Neuronal stem cell (in vitro differentiated cells): ENCODE results near the gene SERHL2.

Experiments
- DNase-seq: peaks from one replicate; pipeline ENCODE4 v3.0.0-alpha.2; 2013; ENCODE audit warnings: low spot score
- H2AFZ ChIP-seq: one replicate; pipeline ENCODE4 v1.6.1; 2013; ENCODE audit warnings: mild to moderate bottlenecking, low read length, inconsistent platforms
- H2AK5ac ChIP-seq: 2 replicates; pipeline ENCODE4 v1.6.1; 2013; ENCODE audit warnings: low read depth, mild to moderate bottlenecking, inconsistent platforms, low read length, moderate library complexity, mixed read lengths
- H2BK120ac ChIP-seq: 2 replicates; pipeline ENCODE4 v1.6.1; 2013; ENCODE audit warnings: low read depth, mild to moderate bottlenecking, inconsistent platforms, low read length, moderate library complexity, mixed read lengths
- H2BK12ac ChIP-seq: one replicate; pipeline ENCODE4 v1.6.1; 2013; ENCODE audit warnings: low read length, inconsistent platforms
- H2BK15ac ChIP-seq: 2 replicates; pipeline ENCODE4 v1.6.1; 2013; ENCODE audit warnings: mild to moderate bottlenecking, low read length, inconsistent platforms, mixed read lengths
- H2BK5ac ChIP-seq: one replicate; pipeline ENCODE4 v1.6.1; 2013; ENCODE audit warnings: inconsistent platforms, mild to moderate bottlenecking, low read length, moderate library complexity
- H3K14ac ChIP-seq: one replicate; pipeline ENCODE4 v1.6.1; 2013; ENCODE audit warnings: low read length, inconsistent platforms
- H3K18ac ChIP-seq: 2 replicates; pipeline ENCODE4 v1.6.1; 2013; ENCODE audit warnings: low read length, inconsistent platforms
- H3K23ac ChIP-seq: 2 replicates; pipeline ENCODE4 v1.6.1; 2013; ENCODE audit warnings: low read depth, mild to moderate bottlenecking, mixed read lengths, low read length, inconsistent platforms; ENCODE audit not compliant: poor library complexity
- H3K27ac ChIP-seq: replicated peaks from 3 replicates; pipeline ENCODE4 v1.5.1; 2013; ENCODE audit warnings: low read length, inconsistent platforms
- H3K27me3 ChIP-seq, 3 experiments: 2 replicates each; pipeline ENCODE4 v1.6.1; 2013; ENCODE audit warnings: low read length in 3 of 3, mild to moderate bottlenecking in 2 of 3, inconsistent platforms in 1 of 3, low read depth in 1 of 3, mixed read lengths in 1 of 3, moderate library complexity in 1 of 3; ENCODE audit not compliant: control insufficient read depth in 3 of 3, insufficient read depth in 3 of 3
- H3K36me3 ChIP-seq, 2 donors: replicated peaks in 1 of 2; 2 replicates each; pipeline ENCODE4 v1.6.1; 2013; ENCODE audit warnings: low read length in 2 of 2; ENCODE audit not compliant: control insufficient read depth in 2 of 2, insufficient read depth in 2 of 2
- H3K4ac ChIP-seq: 2 replicates; pipeline ENCODE4 v1.6.1; 2013; ENCODE audit warnings: inconsistent platforms, mild to moderate bottlenecking, low read length, moderate library complexity
- H3K4me1 ChIP-seq, 2 donors: 1 replicate in 1 of 2; 2 replicates in 1 of 2; pipeline ENCODE4 v1.6.1; 2013; ENCODE audit warnings: low read length in 2 of 2, low read depth in 1 of 2; ENCODE audit not compliant: control insufficient read depth in 2 of 2, insufficient read depth in 1 of 2
- H3K4me2 ChIP-seq: one replicate; pipeline ENCODE4 v1.6.1; 2013; ENCODE audit warnings: mild to moderate bottlenecking, low read length, inconsistent platforms; ENCODE audit not compliant: insufficient read depth, poor library complexity, severe bottlenecking
- H3K4me3 ChIP-seq, 2 donors: 2 replicates each; pipeline ENCODE4 v1.5.1; 2013; ENCODE audit warnings: low read length in 2 of 2, mild to moderate bottlenecking in 2 of 2, inconsistent platforms in 1 of 2, moderate library complexity in 1 of 2
- H3K79me1 ChIP-seq: one replicate; pipeline ENCODE4 v1.6.1; 2013; ENCODE audit warnings: low read depth, mild to moderate bottlenecking, inconsistent platforms, low read length, moderate library complexity
- H3K9ac ChIP-seq: one replicate; pipeline ENCODE4 v1.6.1; 2013; ENCODE audit warnings: mild to moderate bottlenecking, low read depth, low read length, inconsistent platforms; ENCODE audit not compliant: poor library complexity
- H3K9me3 ChIP-seq, 2 donors: replicated peaks in 1 of 2; 2 replicates each; pipeline versions ENCODE3 to v1.6.1; 2013; ENCODE audit warnings: low read length in 2 of 2, mild to moderate bottlenecking in 2 of 2, inconsistent platforms in 1 of 2, low read depth in 1 of 2, mixed read lengths in 1 of 2, moderate library complexity in 1 of 2; ENCODE audit not compliant: control insufficient read depth in 2 of 2, insufficient read depth in 1 of 2
- H4K8ac ChIP-seq: one replicate; pipeline ENCODE4 v1.6.1; 2013; ENCODE audit warnings: low read depth, mild to moderate bottlenecking, inconsistent platforms, low read length, moderate library complexity
- H4K91ac ChIP-seq: one replicate; pipeline ENCODE4 v1.6.1; 2013; ENCODE audit warnings: low read length, low read depth, mild to moderate bottlenecking, inconsistent platforms; ENCODE audit not compliant: poor library complexity
- WGBS, 2 donors: extraction: QIAGEN DNeasy Blood & Tissue Kit; methylation state at CpG; one replicate each; pipeline ENCODE4 v1.1.7; 2013; ENCODE audit warnings: missing lambda C conversion rate in 2 of 2, mixed read lengths in 1 of 2; ENCODE audit not compliant: insufficient read length in 2 of 2, insufficient replicate concordance in 1 of 2; ENCODE audit errors: extremely low coverage in 2 of 2; 5-methylcytosine and 5-hydroxymethylcytosine counted together

Gene SERHL2

DNA sequence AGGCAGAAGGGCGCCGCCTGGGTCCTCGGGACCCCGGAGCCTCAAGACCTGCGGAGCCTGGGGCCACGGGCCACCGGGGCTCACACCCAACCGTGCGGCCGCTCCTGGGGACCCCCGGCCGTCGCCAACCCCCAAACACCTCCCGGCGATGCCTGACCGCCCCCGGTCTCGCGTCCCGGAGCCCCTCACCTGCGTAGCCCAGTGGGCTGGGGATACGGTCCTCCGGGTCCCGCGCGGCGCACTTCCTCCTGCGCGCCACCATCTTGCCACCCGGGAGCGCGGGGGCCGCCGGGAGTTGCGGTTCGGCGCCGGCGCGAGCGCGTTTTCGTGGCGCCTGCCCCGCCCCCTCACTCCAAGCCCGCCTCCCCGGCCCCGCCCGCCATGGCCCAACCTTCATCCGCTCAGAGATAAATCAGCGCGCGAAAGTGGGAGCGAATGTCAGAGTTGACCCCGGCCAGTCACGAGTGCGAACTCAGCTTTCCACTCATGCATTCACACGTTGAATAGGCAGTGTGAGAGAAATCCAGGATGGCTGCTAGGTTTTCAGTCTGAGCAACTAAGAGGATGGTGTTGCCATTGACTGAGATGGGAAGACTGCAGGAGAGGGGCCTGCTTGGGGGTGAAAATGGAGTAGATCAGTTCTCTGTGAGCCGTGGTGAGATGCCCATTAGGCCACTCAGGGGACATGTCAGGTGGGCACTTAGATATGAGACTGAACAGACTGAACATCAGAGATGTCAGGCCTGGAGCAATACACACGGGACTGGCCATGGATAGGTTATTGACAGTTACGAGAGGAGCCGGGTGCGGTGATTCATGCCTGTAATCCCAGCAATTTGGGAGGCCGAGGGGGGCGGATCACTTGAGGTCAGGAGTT, 34.0 kb upstream of the SERHL2 start, which contains the start of gene RRP7A:
TSS of gene RRP7A (minus strand) at position 272 of the 877 bp plus-strand sequence. CDS start at position 262, 10 bp downstream.
- H4K91ac ChIP-seq, result no peak within 1 kb of the TSS
- H3K9me3 ChIP-seq, result peaks cover 0 to 4% of the 10 kb centered on the region in 2 donors
- peak within 1 kb of the TSS; percentile 86 to 99 for H3K4me3 ChIP-seq
- peak; percentile 52 for DNase-seq
- H2AFZ ChIP-seq, result peak within 1 kb of the TSS; percentile 95
- H2BK120ac ChIP-seq, result no peak within 1 kb of the TSS
- no peak within 1 kb of the TSS for H2BK12ac ChIP-seq
- peak within 1 kb of the TSS; percentile 84 for H3K9ac ChIP-seq
- no peak within 1 kb of the TSS for H4K8ac ChIP-seq
- H3K27me3 ChIP-seq, result no peaks in the 10 kb centered on the region
- peak within 1 kb of the TSS; percentile 55 for H3K23ac ChIP-seq
- no peak within 1 kb of the TSS for H3K4ac ChIP-seq
- no peak within 1 kb of the TSS for H2BK15ac ChIP-seq
- H3K4me2 ChIP-seq, result peak within 1 kb of the TSS; percentile 62
- no peak within 1 kb of the TSS for H2AK5ac ChIP-seq
- peaks cover 5 to 27% of the 10 kb centered on the region in 2 donors for H3K36me3 ChIP-seq
- H3K18ac ChIP-seq, result peak within 1 kb of the TSS; percentile 71
- peaks cover 7% of the 10 kb centered on the region for H3K79me1 ChIP-seq
- H2BK5ac ChIP-seq, result no peak within 1 kb of the TSS
- no peak within 1 kb of the TSS for H3K27ac ChIP-seq
- peaks cover 5 to 6% of the 10 kb centered on the region in 2 donors for H3K4me1 ChIP-seq
- WGBS, 2 donors, result no CpG with 5 or more reads among the region's 65 CpGs
- no peak within 1 kb of the TSS for H3K14ac ChIP-seq

DNA sequence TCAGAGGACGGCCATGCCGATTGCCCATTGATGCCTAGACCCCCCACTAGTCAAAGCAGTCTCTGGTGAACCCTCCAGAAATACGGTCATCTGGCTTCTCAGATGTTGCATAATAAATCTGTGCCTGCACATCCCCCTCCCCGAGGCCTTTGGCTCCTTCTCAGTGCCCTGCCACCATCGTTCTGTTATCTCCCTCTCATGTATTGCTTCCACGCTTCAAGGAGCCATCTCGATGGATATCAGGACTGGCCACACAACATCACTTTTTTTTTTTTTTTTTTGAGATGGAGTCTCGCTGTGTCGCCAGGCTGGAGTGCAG, 32.6 kb upstream of the SERHL2 start:
- Histone ChIP-seq H2AK5ac (peak overlapping the region; percentile 52), H3K27ac (no peak overlapping the region), H3K4me2 (no peak overlapping the region), H3K27me3 (no peaks in the 10 kb centered on the region), H4K8ac (no peak overlapping the region), H2BK15ac (peak overlapping the region; percentile 49), H3K14ac (no peak overlapping the region), H3K79me1 (peaks cover 3% of the 10 kb centered on the region), H3K36me3 (peaks cover 0 to 16% of the 10 kb centered on the region in 2 donors), H2AFZ (peak overlapping the region; percentile 62), H3K9me3 (peaks cover 0 to 4% of the 10 kb centered on the region in 2 donors), H2BK12ac (no peak overlapping the region), H3K9ac (no peak overlapping the region), H3K4me1 (peaks cover 5 to 6% of the 10 kb centered on the region in 2 donors), H2BK120ac (no peak overlapping the region), H3K4ac (no peak overlapping the region), H4K91ac (no peak overlapping the region), H3K18ac (no peak overlapping the region), H3K23ac (no peak overlapping the region), H3K4me3 (no peak overlapping the region), H2BK5ac (no peak overlapping the region)
- no CpG with 5 or more reads among the region's 9 CpGs for WGBS, 2 donors
- no peak for DNase-seq

DNA sequence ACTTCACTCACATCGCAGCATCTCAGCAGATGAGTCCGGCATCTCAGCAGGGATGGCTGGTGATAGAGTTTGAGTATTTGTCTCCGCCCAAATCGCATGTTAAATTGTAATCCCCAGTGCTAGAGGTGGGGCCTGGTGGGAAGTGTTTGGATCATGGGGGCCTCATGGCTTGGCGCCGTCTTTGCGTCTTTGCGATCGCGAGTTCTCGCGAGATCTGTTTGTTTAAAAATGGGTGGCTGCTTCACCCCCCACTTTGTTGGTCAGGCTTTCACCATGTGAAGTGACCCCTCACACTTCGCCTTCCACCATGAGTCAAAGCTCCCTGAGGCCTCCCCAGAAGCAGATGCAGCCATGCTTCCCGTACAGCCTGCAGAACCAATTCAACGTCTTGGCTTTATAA, 31.2 kb upstream of the SERHL2 start:
- WGBS, 2 donors, result no CpG with 5 or more reads among the region's 15 CpGs
- H4K91ac ChIP-seq, result no peak overlapping the region
- H3K9me3 ChIP-seq, result peaks cover 0 to 4% of the 10 kb centered on the region in 2 donors
- peaks cover 3% of the 10 kb centered on the region for H3K79me1 ChIP-seq
- H2BK12ac ChIP-seq, result no peak overlapping the region
- peaks cover 0 to 4% of the 10 kb centered on the region in 2 donors for H3K36me3 ChIP-seq
- H3K4me2 ChIP-seq, result no peak overlapping the region
- H2AK5ac ChIP-seq, result no peak overlapping the region
- no peak overlapping the region for H2BK120ac ChIP-seq
- H4K8ac ChIP-seq, result no peak overlapping the region
- no peak overlapping the region for H2BK15ac ChIP-seq
- DNase-seq, result no peak
- no peak overlapping the region for H3K27ac ChIP-seq
- no peak overlapping the region for H3K18ac ChIP-seq
- H2AFZ ChIP-seq, result no peak overlapping the region
- H3K23ac ChIP-seq, result no peak overlapping the region
- no peak overlapping the region for H3K9ac ChIP-seq
- peaks cover 5 to 6% of the 10 kb centered on the region in 2 donors for H3K4me1 ChIP-seq
- H3K27me3 ChIP-seq, result no peaks in the 10 kb centered on the region
- no peak overlapping the region for H2BK5ac ChIP-seq
- H3K4me3 ChIP-seq, result no peak overlapping the region
- H3K4ac ChIP-seq, result no peak overlapping the region
- H3K14ac ChIP-seq, result no peak overlapping the region

DNA sequence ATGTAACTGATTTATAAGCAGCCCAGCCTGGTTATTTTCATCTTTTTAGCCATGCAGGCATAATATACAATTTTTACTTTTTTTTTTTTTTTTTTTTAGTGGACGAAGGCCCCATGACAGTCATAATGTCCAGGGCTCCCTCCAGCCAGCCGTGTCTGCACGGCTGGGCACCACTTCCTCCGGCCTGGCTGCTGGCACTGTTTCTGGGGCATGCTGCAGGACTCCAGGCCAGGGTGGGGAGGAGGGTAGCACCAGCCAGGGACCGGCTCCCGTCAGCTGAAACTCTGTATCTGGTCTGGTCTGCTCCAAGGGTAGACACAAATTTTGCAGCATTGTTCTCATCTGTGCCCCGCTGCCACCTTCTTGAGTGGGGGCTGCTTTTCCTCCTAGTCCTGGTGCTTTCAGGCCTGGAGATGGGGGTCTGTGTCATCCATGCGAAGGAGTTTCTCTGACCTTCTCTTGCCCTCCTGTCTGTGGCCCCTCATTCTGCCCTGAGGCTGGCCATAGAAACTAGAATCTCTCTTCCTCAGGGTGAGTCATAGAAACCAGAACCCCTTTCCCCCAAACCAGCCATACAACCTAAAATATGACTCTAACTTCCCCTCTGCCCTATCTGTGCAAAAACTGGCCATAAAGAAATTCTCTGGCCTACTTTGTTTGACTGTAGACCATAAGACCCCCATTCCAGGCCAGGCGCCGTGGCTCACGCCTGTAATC, 25.0 kb upstream of the SERHL2 start:
- H3K36me3 ChIP-seq, result no peaks in the 10 kb centered on the region
- H2BK120ac ChIP-seq, result no peak overlapping the region
- H3K18ac ChIP-seq, result no peak overlapping the region
- peak overlapping the region; percentile 21 for H3K9ac ChIP-seq
- no peak overlapping the region for H2BK15ac ChIP-seq
- peaks cover 0 to 4% of the 10 kb centered on the region in 2 donors for H3K9me3 ChIP-seq
- DNase-seq, result no peak
- H3K4me2 ChIP-seq, result no peak overlapping the region
- no peak overlapping the region for H3K23ac ChIP-seq
- no peak overlapping the region for H3K14ac ChIP-seq
- no peak overlapping the region for H2BK12ac ChIP-seq
- H3K79me1 ChIP-seq, result no peaks in the 10 kb centered on the region
- WGBS, 2 donors, result no CpG with 5 or more reads among the region's 11 CpGs
- no peak overlapping the region for H2BK5ac ChIP-seq
- H3K27ac ChIP-seq, result no peak overlapping the region
- H4K8ac ChIP-seq, result no peak overlapping the region
- peaks cover 0 to 9% of the 10 kb centered on the region in 2 donors for H3K4me1 ChIP-seq
- H2AFZ ChIP-seq, result no peak overlapping the region
- H3K4me3 ChIP-seq, result no peak overlapping the region
- H3K27me3 ChIP-seq, result peaks cover 0 to 12% (median 0%) of the 10 kb centered on the region in 3 experiments
- H3K4ac ChIP-seq, result no peak overlapping the region
- H4K91ac ChIP-seq, result no peak overlapping the region
- no peak overlapping the region for H2AK5ac ChIP-seq
